ENCODE results near the gene ZBTB9. TPM values are rescaled to one million over a fixed set of nuclear protein-coding genes. Genes with fewer than 3 reads are reported as not detected.

The ZBTB9 gene
- polyA plus RNA-seq, 1 of the 3 experiments (the other 2 are of a cell fraction), result 5.7 TPM

DNA sequence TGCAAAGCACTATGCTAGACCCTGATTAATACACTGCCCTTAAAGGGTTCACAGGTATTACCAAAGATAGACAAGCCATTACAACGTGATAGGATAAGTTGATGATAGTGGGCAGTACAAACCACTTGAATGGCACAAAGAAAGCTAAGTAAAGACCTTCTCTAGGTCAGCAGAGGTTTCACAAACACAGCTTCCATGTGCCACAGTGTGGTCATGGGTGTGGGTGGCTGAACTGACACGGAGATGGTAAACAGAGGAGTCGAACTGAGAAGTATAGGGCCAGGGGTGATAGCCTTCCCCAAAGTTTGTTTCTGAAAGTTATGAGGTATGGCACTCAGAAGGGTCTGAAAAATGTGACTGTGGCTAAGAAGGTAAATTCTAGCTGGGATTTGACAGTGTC, 4.3 kb downstream of the ZBTB9 start (continued):
- TF ChIP-seq, protein P1, sequence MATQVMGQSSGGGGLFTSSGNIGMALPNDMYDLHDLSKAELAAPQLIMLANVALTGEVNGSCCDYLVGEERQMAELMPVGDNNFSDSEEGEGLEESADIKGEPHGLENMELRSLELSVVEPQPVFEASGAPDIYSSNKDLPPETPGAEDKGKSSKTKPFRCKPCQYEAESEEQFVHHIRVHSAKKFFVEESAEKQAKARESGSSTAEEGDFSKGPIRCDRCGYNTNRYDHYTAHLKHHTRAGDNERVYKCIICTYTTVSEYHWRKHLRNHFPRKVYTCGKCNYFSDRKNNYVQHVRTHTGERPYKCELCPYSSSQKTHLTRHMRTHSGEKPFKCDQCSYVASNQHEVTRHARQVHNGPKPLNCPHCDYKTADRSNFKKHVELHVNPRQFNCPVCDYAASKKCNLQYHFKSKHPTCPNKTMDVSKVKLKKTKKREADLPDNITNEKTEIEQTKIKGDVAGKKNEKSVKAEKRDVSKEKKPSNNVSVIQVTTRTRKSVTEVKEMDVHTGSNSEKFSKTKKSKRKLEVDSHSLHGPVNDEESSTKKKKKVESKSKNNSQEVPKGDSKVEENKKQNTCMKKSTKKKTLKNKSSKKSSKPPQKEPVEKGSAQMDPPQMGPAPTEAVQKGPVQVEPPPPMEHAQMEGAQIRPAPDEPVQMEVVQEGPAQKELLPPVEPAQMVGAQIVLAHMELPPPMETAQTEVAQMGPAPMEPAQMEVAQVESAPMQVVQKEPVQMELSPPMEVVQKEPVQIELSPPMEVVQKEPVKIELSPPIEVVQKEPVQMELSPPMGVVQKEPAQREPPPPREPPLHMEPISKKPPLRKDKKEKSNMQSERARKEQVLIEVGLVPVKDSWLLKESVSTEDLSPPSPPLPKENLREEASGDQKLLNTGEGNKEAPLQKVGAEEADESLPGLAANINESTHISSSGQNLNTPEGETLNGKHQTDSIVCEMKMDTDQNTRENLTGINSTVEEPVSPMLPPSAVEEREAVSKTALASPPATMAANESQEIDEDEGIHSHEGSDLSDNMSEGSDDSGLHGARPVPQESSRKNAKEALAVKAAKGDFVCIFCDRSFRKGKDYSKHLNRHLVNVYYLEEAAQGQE (IDR thresholded peaks at IDR 0.05; ENCODE audit: low read depth, low read length), result no peak
- no peak for TF ChIP-seq FOXJ3 (CRISPR knock-in tag; IDR thresholded peaks at IDR 0.05)
- no peak for TF ChIP-seq GABPA (IDR thresholded peaks at IDR 0.05; ENCODE audit: low read depth)
- TF ChIP-seq GATA2 (CRISPR knock-in tag; IDR thresholded peaks at IDR 0.05), result no peak

DNA sequence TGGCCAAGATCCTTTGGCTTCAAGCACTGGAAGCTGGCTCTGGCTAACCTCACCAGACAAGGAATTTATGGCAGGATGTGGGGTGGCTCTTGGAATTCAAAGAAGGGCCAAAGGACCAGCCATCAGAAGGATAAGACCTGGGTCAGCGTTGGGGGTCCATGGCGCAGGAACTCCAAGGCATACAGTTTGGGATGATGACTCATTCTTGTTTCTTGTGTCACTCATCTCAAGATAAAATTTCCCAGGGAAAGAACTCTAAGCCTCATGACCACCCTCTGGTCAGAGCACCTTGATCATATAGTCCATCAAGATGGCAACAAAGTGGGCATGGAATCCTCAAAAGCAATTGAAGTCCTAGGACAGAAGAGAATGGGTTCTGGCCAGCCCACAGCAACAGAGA, 4.8 kb downstream of the ZBTB9 start:
- Histone ChIP-seq H3K36me3 (replicated peaks in 1 of 2; ENCODE audit: control insufficient read depth in 1 of 2, insufficient read depth in 2 of 2, low read length in 1 of 2) (peaks cover 10 to 20% of the 10 kb centered on the region in 2 experiments), H3K9ac (no peak overlapping the region)
- POLR2A ChIA-PET, result no interaction called here

More for the DNA sequence above, 4.8 kb downstream of the ZBTB9 start:
- Histone ChIP-seq H3F3A (replicated peaks; ENCODE audit: insufficient read depth) (no peaks in the 10 kb centered on the region), H3K27me3 (ENCODE audit: insufficient read depth) (no peaks in the 10 kb centered on the region), H3K79me2 (ENCODE audit: insufficient read depth) (peaks cover 18% of the 10 kb centered on the region), H3K27ac (ENCODE audit: low read depth in 2 of 2, low read length in 1 of 2) (no peak overlapping the region), H3K4me3 (ENCODE audit: low read depth in 2 of 2, low read length in 1 of 2) (no peak overlapping the region), H4K20me1 (ENCODE audit: insufficient read depth) (no peaks in the 10 kb centered on the region), H2AFZ (ENCODE audit: low read depth) (no peak overlapping the region), H3K9me2 (no peaks in the 10 kb centered on the region), H3K9me3 (no peaks in the 10 kb centered on the region), H3K4me1 (ENCODE audit: control insufficient read depth in 1 of 2, insufficient read depth in 2 of 2, low read depth in 1 of 2, low read length in 1 of 2) (peaks cover 0 to 10% of the 10 kb centered on the region in 2 experiments; a peak in 1 of 4 replicates), H3K4me2 (no peak overlapping the region)
- CTCF ChIA-PET, result interaction anchor here (0.7 to 1.0 kb wide), 2 partner anchors 16 to 33 kb away, joined by 3 to 5 read pairs; no protein-coding TSS in a partner anchor
- TF ChIP-seq YY1 (IDR thresholded peaks at IDR 0.05; ENCODE audit: low read depth) (no peak), FOXM1 (IDR thresholded peaks at IDR 0.05; ENCODE audit: low read depth) (no peak), GABPA (IDR thresholded peaks at IDR 0.05; ENCODE audit: low read depth) (no peak), ELF1 (IDR thresholded peaks at IDR 0.05) (no peak), FOSL2 (IDR thresholded peaks at IDR 0.05; ENCODE audit: borderline replicate concordance, low read depth) (no peak), JUND (IDR thresholded peaks at IDR 0.05) (no peak), POLR2AphosphoS5 (IDR thresholded peaks at IDR 0.05; ENCODE audit: low read depth, low read length) (no peak)
- TF ChIP-seq, protein P2, sequence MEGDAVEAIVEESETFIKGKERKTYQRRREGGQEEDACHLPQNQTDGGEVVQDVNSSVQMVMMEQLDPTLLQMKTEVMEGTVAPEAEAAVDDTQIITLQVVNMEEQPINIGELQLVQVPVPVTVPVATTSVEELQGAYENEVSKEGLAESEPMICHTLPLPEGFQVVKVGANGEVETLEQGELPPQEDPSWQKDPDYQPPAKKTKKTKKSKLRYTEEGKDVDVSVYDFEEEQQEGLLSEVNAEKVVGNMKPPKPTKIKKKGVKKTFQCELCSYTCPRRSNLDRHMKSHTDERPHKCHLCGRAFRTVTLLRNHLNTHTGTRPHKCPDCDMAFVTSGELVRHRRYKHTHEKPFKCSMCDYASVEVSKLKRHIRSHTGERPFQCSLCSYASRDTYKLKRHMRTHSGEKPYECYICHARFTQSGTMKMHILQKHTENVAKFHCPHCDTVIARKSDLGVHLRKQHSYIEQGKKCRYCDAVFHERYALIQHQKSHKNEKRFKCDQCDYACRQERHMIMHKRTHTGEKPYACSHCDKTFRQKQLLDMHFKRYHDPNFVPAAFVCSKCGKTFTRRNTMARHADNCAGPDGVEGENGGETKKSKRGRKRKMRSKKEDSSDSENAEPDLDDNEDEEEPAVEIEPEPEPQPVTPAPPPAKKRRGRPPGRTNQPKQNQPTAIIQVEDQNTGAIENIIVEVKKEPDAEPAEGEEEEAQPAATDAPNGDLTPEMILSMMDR (IDR thresholded peaks at IDR 0.05), result no peak
- no peak for DNase-seq
- WGBS (ENCODE audit: low lambda C conversion rate), result 100% methylated on average over 1 of the region's 2 CpGs
